Keratinocyte (primary cell): ENCODE results near the gene ZNF320. TPM values are rescaled to one million over a fixed set of nuclear protein-coding genes. Genes with fewer than 3 reads are reported as not detected.

Source experiments
- DNase-seq: peaks from one replicate; pipeline ENCODE4 v3.0.0-alpha.2; 2011; ENCODE audit warnings: low read depth, missing footprints, low spot score
- FAIRE-seq: peaks from 2 replicates; lab custom pipeline; 2011; peaks lifted over from hg19 to GRCh38; lab: Jason Lieb, UNC
- H2AFZ ChIP-seq: 2 replicates; pipeline ENCODE4 v1.6.0; 2012; ENCODE audit warnings: low read length, control low read depth, inconsistent platforms; ENCODE audit not compliant: control insufficient read depth
- H3K27ac ChIP-seq: 2 replicates; pipeline ENCODE4 v1.5.1; 2011; ENCODE audit warnings: low read length; ENCODE audit not compliant: control insufficient read depth, insufficient read depth
- H3K27me3 ChIP-seq: 3 replicates; pipeline ENCODE4 v1.6.0; 2011; ENCODE audit warnings: low read length; ENCODE audit not compliant: control insufficient read depth, insufficient read depth; ENCODE audit errors: extremely low read depth
- H3K36me3 ChIP-seq, 2 experiments: 2 replicates in 1 of 2; 3 replicates in 1 of 2; pipeline ENCODE4 v1.5.1; 2011; ENCODE audit warnings: low read length in 2 of 2, mild to moderate bottlenecking in 1 of 2; ENCODE audit not compliant: control insufficient read depth in 2 of 2, insufficient read depth in 2 of 2; ENCODE audit errors: extremely low read depth in 1 of 2
- H3K4me1 ChIP-seq: 3 replicates; pipeline ENCODE4 v1.5.1; 2011; ENCODE audit warnings: low read length; ENCODE audit not compliant: control insufficient read depth, insufficient read depth; ENCODE audit errors: extremely low read depth
- H3K4me2 ChIP-seq: 3 replicates; pipeline ENCODE4 v1.6.0; 2011; ENCODE audit warnings: low read depth, low read length; ENCODE audit not compliant: control insufficient read depth, insufficient read depth; ENCODE audit errors: extremely low read depth
- H3K4me3 ChIP-seq, 3 experiments: fragments of 200-600 bp in 1 of 3; sonication (generic) in 1 of 3; 2 replicates in 2 of 3; 3 replicates in 1 of 3; pipeline ENCODE4 v1.5.1; 2011 to 2016; ENCODE audit warnings: low read length in 3 of 3, mild to moderate bottlenecking in 3 of 3, control low read depth in 2 of 3, inconsistent platforms in 1 of 3, low read depth in 1 of 3, mixed read lengths in 1 of 3, mixed run types in 1 of 3, moderate library complexity in 1 of 3; ENCODE audit not compliant: control insufficient read depth in 2 of 3, insufficient read depth in 2 of 3; ENCODE audit errors: extremely low read depth in 1 of 3
- H3K79me2 ChIP-seq: 2 replicates; pipeline ENCODE4 v1.6.0; 2012; ENCODE audit warnings: low read length; ENCODE audit not compliant: control insufficient read depth, insufficient read depth
- H3K9ac ChIP-seq: 3 replicates; pipeline ENCODE4 v1.6.0; 2011; ENCODE audit warnings: low read length; ENCODE audit not compliant: control insufficient read depth, insufficient read depth; ENCODE audit errors: extremely low read depth
- H3K9me1 ChIP-seq: 3 replicates; pipeline ENCODE4 v1.6.0; 2011; ENCODE audit warnings: low read length; ENCODE audit not compliant: control insufficient read depth, insufficient read depth; ENCODE audit errors: extremely low read depth
- H3K9me3 ChIP-seq: 2 replicates; pipeline ENCODE4 v1.5.1; 2012; ENCODE audit warnings: low read depth, low read length; ENCODE audit not compliant: control insufficient read depth
- H4K20me1 ChIP-seq: 3 replicates; pipeline ENCODE4 v1.6.0; 2011; ENCODE audit warnings: low read length; ENCODE audit not compliant: control insufficient read depth, insufficient read depth; ENCODE audit errors: extremely low read depth
- CTCF ChIP-seq, 3 experiments: IDR thresholded peaks in 1 of 3; conservative IDR thresholded peaks in 1 of 3; optimal IDR thresholded peaks in 1 of 3; 2 replicates in 2 of 3; 3 replicates in 1 of 3; pipeline versions ENCODE3 to v1.5.1; 2011; ENCODE audit warnings: low read length in 3 of 3, mild to moderate bottlenecking in 3 of 3, moderate library complexity in 2 of 3, control low read depth in 1 of 3, inconsistent platforms in 1 of 3; ENCODE audit not compliant: insufficient read depth in 2 of 3; ENCODE audit errors: extremely low read depth in 1 of 3
- EZH2 ChIP-seq: IDR thresholded peaks from one replicate; pipeline ENCODE4 v1.6.1; 2012; ENCODE audit warnings: inconsistent platforms, mild to moderate bottlenecking, low read length, moderate library complexity
- dilution Hi-C: fragments of 300-500 bp; cut with MboI; formaldehyde crosslinking; loops from one replicate; pipeline ENCODE4 v1.7.0; 2020; ENCODE audit warnings: low sequenced_read_pairs; ENCODE audit not compliant: extremely low pct_ligation_motif_present
- polyA plus RNA-seq, 5 experiments: library from polyadenylated mRNA; depleted of rRNA in 3 of 5; stranded (reverse) in 3 of 5; stranded (forward) in 1 of 5; unstranded in 1 of 5; fragments of >200 nt; gene quantifications; 1 replicate in 1 of 5; 2 replicates in 3 of 5; 3 replicates in 1 of 5; pipeline versions ENCODE4 v1.2.1 to v1.2.3, GENCODE V29; 2011 to 2012; ENCODE audit warnings: missing spikeins in 2 of 5, low read depth in 1 of 5, low replicate concordance in 1 of 5

The ZNF320 gene
- polyA plus RNA-seq, 1 donor (not counting 4 experiments of a cell fraction or from before 2014, with no cell fraction given), result 12.5 TPM

GRCh38 chr19:52889931-52890330 lies 7.5 kb downstream of the ZNF320 start:
- H3K36me3 ChIP-seq, result peaks cover 9 to 13% of the 10 kb centered on the region in 2 experiments
- H3K27me3 ChIP-seq, result no peaks in the 10 kb centered on the region
- H3K4me2 ChIP-seq, result no peak overlapping the region
- no peak for DNase-seq
- H3K9me3 ChIP-seq, result peaks cover 3% of the 10 kb centered on the region
- H3K4me1 ChIP-seq, result no peaks in the 10 kb centered on the region
- H3K9me1 ChIP-seq, result no peaks in the 10 kb centered on the region
- H4K20me1 ChIP-seq, result no peaks in the 10 kb centered on the region
- no peak overlapping the region for H3K27ac ChIP-seq
- no peak overlapping the region for H3K9ac ChIP-seq
- no peak for TF ChIP-seq CTCF (optimal IDR thresholded peaks at IDR 0.05 in 1 of 3, IDR thresholded peaks at IDR 0.05 in 1 of 3, conservative IDR thresholded peaks at IDR 0.05 in 1 of 3; ENCODE audit: extremely low read depth in 1 of 3, insufficient read depth in 2 of 3, low read length in 3 of 3)
- no peak for TF ChIP-seq EZH2
- no peak overlapping the region for H2AFZ ChIP-seq
- no peak for FAIRE-seq
- dilution Hi-C loops, result no loop called here
- H3K4me3 ChIP-seq, result no peak overlapping the region
- peaks cover 9% of the 10 kb centered on the region for H3K79me2 ChIP-seq

GRCh38 chr19:52889076-52889475 lies 8.4 kb downstream of the ZNF320 start:
- H3K9ac ChIP-seq, result no peak overlapping the region
- no peak for TF ChIP-seq EZH2
- no peak for TF ChIP-seq CTCF (optimal IDR thresholded peaks at IDR 0.05 in 1 of 3, IDR thresholded peaks at IDR 0.05 in 1 of 3, conservative IDR thresholded peaks at IDR 0.05 in 1 of 3; ENCODE audit: extremely low read depth in 1 of 3, insufficient read depth in 2 of 3, low read length in 3 of 3)
- dilution Hi-C loops, result no loop called here
- H3K27ac ChIP-seq, result no peak overlapping the region
- no peaks in the 10 kb centered on the region for H4K20me1 ChIP-seq
- FAIRE-seq (no peak), DNase-seq (no peak)
- H3K36me3 ChIP-seq, result peaks cover 9 to 21% of the 10 kb centered on the region in 2 experiments
- H3K4me3 ChIP-seq, result no peak overlapping the region
- no peak overlapping the region for H2AFZ ChIP-seq
- H3K79me2 ChIP-seq, result peaks cover 6% of the 10 kb centered on the region
- no peak overlapping the region for H3K4me2 ChIP-seq
- no peaks in the 10 kb centered on the region for H3K27me3 ChIP-seq
- peaks cover 8% of the 10 kb centered on the region for H3K9me3 ChIP-seq
- no peaks in the 10 kb centered on the region for H3K4me1 ChIP-seq
- H3K9me1 ChIP-seq, result no peaks in the 10 kb centered on the region
